Measurements from ENCODE around the gene ZNF566.
"Not testable (repeated sequence)": the region's sequence is repeated elsewhere in the genome, so short reads cannot be mapped to it uniquely, and the experiment has no call there.

The ZNF566 gene

GRCh38 chr19:36489118-36489919 is at the start of gene ZNF566:
TSS of gene ZNF566 (minus strand) at chr19:36489561. CDS start at chr19:36476557, 13,004 bp downstream.
- peak within 1 kb of the TSS; percentile 94 for H3K27ac Mint-ChIP-seq
- peak; percentile 92 for DNase-seq (ENCODE audit: low spot score)
- peaks cover 10% of the 10 kb centered on the region for H3K9me3 Mint-ChIP-seq
- peaks cover 21% of the 10 kb centered on the region for H3K4me1 Mint-ChIP-seq (ENCODE audit: low read depth)
- peaks cover 23% of the 10 kb centered on the region for H3K36me3 Mint-ChIP-seq (ENCODE audit: low read depth)
- no peaks in the 10 kb centered on the region for H3K27me3 Mint-ChIP-seq (ENCODE audit: low read depth)
- peak within 1 kb of the TSS; percentile 96 for H3K4me3 Mint-ChIP-seq

- H3K27ac Mint-ChIP-seq: peak overlapping the region; percentile 100
- H3K36me3 Mint-ChIP-seq (ENCODE audit: low read depth): peaks cover 44% of the 10 kb centered on the region
- H3K4me1 Mint-ChIP-seq (ENCODE audit: low read depth): peaks cover 18% of the 10 kb centered on the region
- H3K27me3 Mint-ChIP-seq (ENCODE audit: low read depth): no peaks in the 10 kb centered on the region
- DNase-seq (ENCODE audit: low spot score): peak; percentile 5
- H3K4me3 Mint-ChIP-seq: peak overlapping the region; percentile 100
- H3K9me3 Mint-ChIP-seq: peaks cover 42% of the 10 kb centered on the region
These were observed 39.7 kb upstream of the ZNF566 start for GRCh38 chr19:36528921-36529518.

GRCh38 chr19:36528194-36528920 is 39.0 kb upstream of the ZNF566 start, which contains the start of gene ZNF260:
TSS of gene ZNF260 (minus strand) at chr19:36528271. CDS start at chr19:36515238, 13,033 bp downstream.
- H3K27me3 Mint-ChIP-seq (ENCODE audit: low read depth): no peaks in the 10 kb centered on the region
- peak; percentile 91 for DNase-seq (ENCODE audit: low spot score)
- peak within 1 kb of the TSS; percentile 100 for H3K4me3 Mint-ChIP-seq
- peaks cover 18% of the 10 kb centered on the region for H3K4me1 Mint-ChIP-seq (ENCODE audit: low read depth)
- peaks cover 43% of the 10 kb centered on the region for H3K36me3 Mint-ChIP-seq (ENCODE audit: low read depth)
- peak within 1 kb of the TSS; percentile 100 for H3K27ac Mint-ChIP-seq
- H3K9me3 Mint-ChIP-seq: peaks cover 43% of the 10 kb centered on the region

DNA sequence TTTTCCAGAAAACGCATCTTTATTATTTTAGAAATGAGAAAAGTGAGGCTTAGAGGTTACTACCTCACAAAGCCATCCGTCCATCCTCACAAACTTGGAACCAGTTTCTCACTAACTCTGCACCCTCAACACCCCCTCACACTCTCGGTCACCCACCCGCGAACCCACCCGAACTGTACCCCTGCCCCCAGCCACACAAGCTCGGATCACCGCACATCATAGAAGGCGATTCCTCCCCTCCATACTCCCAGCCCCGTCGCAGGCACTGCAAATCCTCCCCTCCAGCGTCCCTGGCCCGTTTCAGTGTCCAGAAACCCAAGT is 38.5 kb upstream of the ZNF566 start:
- Mint-ChIP-seq H3K27me3 (ENCODE audit: low read depth) (no peaks in the 10 kb centered on the region), H3K27ac (peak overlapping the region; percentile 100), H3K36me3 (ENCODE audit: low read depth) (peaks cover 47% of the 10 kb centered on the region), H3K4me1 (ENCODE audit: low read depth) (peaks cover 18% of the 10 kb centered on the region), H3K4me3 (peak overlapping the region; percentile 100), H3K9me3 (peaks cover 44% of the 10 kb centered on the region)
- DNase-seq (ENCODE audit: low spot score): no peak

GRCh38 chr19:36527341-36527740 is 38.0 kb upstream of the ZNF566 start:
- Mint-ChIP-seq H3K27ac (no peak overlapping the region), H3K4me3 (peak overlapping the region; percentile 100), H3K36me3 (ENCODE audit: low read depth) (peaks cover 51% of the 10 kb centered on the region), H3K4me1 (ENCODE audit: low read depth) (peaks cover 18% of the 10 kb centered on the region), H3K27me3 (ENCODE audit: low read depth) (no peaks in the 10 kb centered on the region), H3K9me3 (peaks cover 48% of the 10 kb centered on the region)
- DNase-seq (ENCODE audit: low spot score): no peak

DNA sequence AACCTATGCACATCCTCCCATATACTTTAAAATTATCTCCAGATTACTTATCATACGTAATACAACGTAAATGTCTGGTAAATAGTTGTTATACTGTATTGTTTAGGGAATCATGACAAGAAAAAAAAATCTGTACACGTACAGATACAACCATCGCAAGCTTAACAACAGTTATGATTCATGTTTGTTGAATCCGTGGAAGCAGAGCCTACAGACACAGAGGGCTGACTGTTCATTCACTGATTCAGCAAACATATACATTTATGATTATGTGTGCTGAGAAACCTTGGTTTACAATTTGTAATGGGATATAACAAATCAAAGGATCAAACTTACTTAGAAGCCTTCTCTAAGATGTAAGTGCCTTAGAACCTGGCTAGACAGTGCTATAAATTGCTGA is 37.2 kb upstream of the ZNF566 start:
- DNase-seq (ENCODE audit: low spot score): no peak
- Mint-ChIP-seq H3K27ac (no peak overlapping the region), H3K27me3 (ENCODE audit: low read depth) (no peaks in the 10 kb centered on the region), H3K4me1 (ENCODE audit: low read depth) (peaks cover 18% of the 10 kb centered on the region), H3K4me3 (peak overlapping the region; percentile 73), H3K36me3 (ENCODE audit: low read depth) (peaks cover 51% of the 10 kb centered on the region), H3K9me3 (peaks cover 48% of the 10 kb centered on the region)

GRCh38 chr19:36524617-36525016 is 35.3 kb upstream of the ZNF566 start:
- Mint-ChIP-seq H3K9me3 (peaks cover 46% of the 10 kb centered on the region), H3K27me3 (ENCODE audit: low read depth) (no peaks in the 10 kb centered on the region), H3K36me3 (ENCODE audit: low read depth) (peaks cover 63% of the 10 kb centered on the region), H3K4me3 (no peak overlapping the region), H3K27ac (no peak overlapping the region), H3K4me1 (ENCODE audit: low read depth) (peaks cover 18% of the 10 kb centered on the region)
- DNase-seq (ENCODE audit: low spot score): no peak

DNA sequence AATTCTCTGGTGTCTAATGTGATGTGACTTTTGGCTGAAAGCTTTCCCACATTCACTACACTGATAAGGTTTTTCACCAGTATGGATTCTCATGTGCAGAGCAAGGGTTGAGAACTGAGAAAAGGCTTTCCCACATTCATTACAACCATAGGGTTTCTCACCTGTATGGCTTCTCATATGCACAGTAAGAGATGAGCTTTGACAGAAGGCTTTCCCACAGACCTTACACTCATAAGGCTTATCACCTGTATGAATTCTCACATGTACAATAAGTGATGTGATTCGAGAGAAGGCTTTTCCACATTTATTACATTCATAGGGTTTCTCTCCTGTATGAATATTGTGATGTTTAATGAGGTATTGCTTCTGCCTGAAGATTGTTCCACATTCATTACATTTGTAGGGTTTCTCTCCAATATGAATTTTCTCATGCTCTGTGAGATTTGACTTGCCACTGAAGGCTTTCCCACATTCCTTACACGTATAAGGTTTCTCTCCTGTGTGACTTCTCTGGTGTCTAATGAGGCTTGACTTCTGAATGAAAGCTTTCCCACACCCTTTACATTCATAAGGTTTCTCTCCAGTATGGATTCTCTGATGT is 24.8 kb upstream of the ZNF566 start:
- H3K36me3 Mint-ChIP-seq (ENCODE audit: low read depth): peaks cover 50% of the 10 kb centered on the region
- H3K4me1 Mint-ChIP-seq (ENCODE audit: low read depth): no peaks in the 10 kb centered on the region
- H3K27ac Mint-ChIP-seq: no peak overlapping the region
- no peak for DNase-seq (ENCODE audit: low spot score)
- H3K4me3 Mint-ChIP-seq: no peak overlapping the region
- H3K27me3 Mint-ChIP-seq (ENCODE audit: low read depth): no peaks in the 10 kb centered on the region
- H3K9me3 Mint-ChIP-seq: peaks cover 72% of the 10 kb centered on the region

GRCh38 chr19:36508325-36508724 is 19.0 kb upstream of the ZNF566 start:
- no peaks in the 10 kb centered on the region for H3K4me1 Mint-ChIP-seq (ENCODE audit: low read depth)
- peaks cover 3% of the 10 kb centered on the region for H3K36me3 Mint-ChIP-seq (ENCODE audit: low read depth)
- peaks cover 43% of the 10 kb centered on the region for H3K9me3 Mint-ChIP-seq
- no peaks in the 10 kb centered on the region for H3K27me3 Mint-ChIP-seq (ENCODE audit: low read depth)
- no peak for DNase-seq (ENCODE audit: low spot score)
- H3K4me3 Mint-ChIP-seq: no peak overlapping the region
- H3K27ac Mint-ChIP-seq: no peak overlapping the region

GRCh38 chr19:36501973-36502372 is 12.6 kb upstream of the ZNF566 start:
- H3K27me3 Mint-ChIP-seq (ENCODE audit: low read depth): no peaks in the 10 kb centered on the region
- peaks cover 48% of the 10 kb centered on the region for H3K9me3 Mint-ChIP-seq
- H3K4me1 Mint-ChIP-seq (ENCODE audit: low read depth): no peaks in the 10 kb centered on the region
- H3K36me3 Mint-ChIP-seq (ENCODE audit: low read depth): peaks cover 2% of the 10 kb centered on the region
- no peak overlapping the region for H3K4me3 Mint-ChIP-seq
- H3K27ac Mint-ChIP-seq: no peak overlapping the region
- DNase-seq (ENCODE audit: low spot score): no peak

DNA sequence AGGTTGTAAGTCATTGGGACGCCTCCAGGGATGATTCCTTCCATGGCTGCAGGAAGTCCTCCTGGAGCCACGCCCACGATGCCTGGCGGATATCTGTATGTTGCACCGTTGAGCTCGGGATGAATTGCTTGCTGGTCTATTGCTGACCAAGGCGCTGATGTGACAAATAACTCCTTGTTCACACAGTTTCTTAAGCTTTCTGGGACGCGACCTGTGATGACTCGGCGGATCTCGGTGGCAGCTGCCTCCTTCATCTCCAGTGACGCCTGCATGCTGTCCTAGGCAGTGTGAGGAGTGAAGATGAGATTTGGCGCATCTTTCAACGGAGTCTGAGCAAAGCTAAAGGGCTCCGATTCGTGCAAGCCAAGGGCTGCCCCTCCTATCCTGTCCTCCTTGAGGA is 7.6 kb upstream of the ZNF566 start:
- Mint-ChIP-seq H3K27me3 (ENCODE audit: low read depth) (no peaks in the 10 kb centered on the region), H3K36me3 (ENCODE audit: low read depth) (no peaks in the 10 kb centered on the region), H3K4me3 (no peak overlapping the region), H3K4me1 (ENCODE audit: low read depth) (no peaks in the 10 kb centered on the region), H3K9me3 (peaks cover 37% of the 10 kb centered on the region), H3K27ac (no peak overlapping the region)
- no peak for DNase-seq (ENCODE audit: low spot score)

DNA sequence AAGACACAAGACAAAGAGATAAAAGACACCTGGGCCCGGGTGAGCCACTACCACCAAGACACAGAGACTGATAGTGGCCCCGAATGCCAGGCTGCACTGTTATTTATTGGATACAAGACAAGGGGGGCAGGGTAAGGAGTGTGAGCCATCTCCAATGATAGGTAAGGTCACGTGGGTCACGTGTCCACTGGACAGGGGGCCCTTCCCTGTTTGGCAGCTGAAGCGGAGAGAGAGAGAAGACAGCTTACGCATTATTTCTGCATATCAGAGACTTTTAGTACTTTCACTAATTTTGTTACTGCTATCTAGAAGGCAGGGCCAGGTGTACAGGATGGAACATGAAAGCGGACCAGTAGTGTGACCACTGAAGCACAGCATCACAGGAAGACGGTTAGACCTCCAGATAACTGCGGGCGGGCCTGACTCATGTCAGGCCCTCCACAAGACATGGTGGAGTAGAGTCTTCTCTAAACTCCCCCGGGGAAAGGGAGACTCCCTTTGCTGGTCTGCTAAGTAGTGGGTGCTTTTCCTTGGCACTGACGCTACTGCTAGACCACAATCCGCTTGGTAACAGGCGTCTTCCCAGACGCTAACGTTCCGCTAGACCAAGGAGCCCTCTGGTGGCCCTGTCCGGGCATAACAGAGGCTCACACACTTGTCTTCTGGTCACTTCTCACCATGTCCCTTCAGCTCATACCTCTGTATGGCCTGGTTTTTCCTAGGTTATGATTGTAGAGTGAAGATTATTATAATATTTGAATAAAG is 3.5 kb upstream of the ZNF566 start:
- H3K36me3 Mint-ChIP-seq (ENCODE audit: low read depth); H3K27ac Mint-ChIP-seq; H3K4me3 Mint-ChIP-seq; H3K27me3 Mint-ChIP-seq (ENCODE audit: low read depth): not testable (repeated sequence)
- peak; percentile 5 for DNase-seq (ENCODE audit: low spot score)
- Mint-ChIP-seq H3K4me1 (ENCODE audit: low read depth) (peaks cover 16% of the 10 kb centered on the region), H3K9me3 (peaks cover 20% of the 10 kb centered on the region)

DNA sequence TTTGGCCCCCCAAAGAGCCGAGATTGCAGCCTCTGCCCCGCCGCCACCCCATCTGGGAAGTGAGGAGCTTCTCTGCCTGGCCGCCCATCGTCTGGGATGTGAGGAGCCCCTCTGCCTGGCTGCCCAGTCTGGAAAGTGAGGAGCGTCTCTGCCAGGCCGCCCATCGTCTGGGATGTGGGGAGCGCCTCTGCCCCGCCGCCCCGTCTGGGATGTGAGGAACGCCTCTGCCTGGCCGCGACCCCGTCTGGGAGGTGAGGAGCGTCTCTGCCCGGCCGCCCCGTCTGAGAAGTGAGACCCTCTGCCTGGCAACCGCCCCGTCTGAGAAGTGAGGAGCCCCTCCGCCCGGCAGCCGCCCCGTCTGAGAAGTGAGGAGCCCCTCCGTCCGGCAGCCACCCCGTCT is 1.5 kb upstream of the ZNF566 start:
- Mint-ChIP-seq H3K4me3 (peak overlapping the region; percentile 96), H3K36me3 (ENCODE audit: low read depth) (peaks cover 19% of the 10 kb centered on the region), H3K4me1 (ENCODE audit: low read depth) (peaks cover 21% of the 10 kb centered on the region)
- not testable (repeated sequence) for H3K27me3 Mint-ChIP-seq (ENCODE audit: low read depth); H3K27ac Mint-ChIP-seq; H3K9me3 Mint-ChIP-seq; DNase-seq (ENCODE audit: low spot score)

All from T-helper 2 cell treated with Interferon-gamma antibody and Interleukin-4, amounts not matched to agents 5 μg/mL and 100 μg/mL, for 36 hours (primary cell).